Neural progenitor cell (in vitro differentiated cells): ENCODE results near the gene MYO15B. TPM values are rescaled to one million over a fixed set of nuclear protein-coding genes. Genes with fewer than 3 reads are reported as not detected.
"Not testable (repeated sequence)": the region's sequence is repeated elsewhere in the genome, so short reads cannot be mapped to it uniquely, and the experiment has no call there.

ENCODE experiments used
- DNase-seq: peaks from one replicate; pipeline ENCODE4 v3.0.0-alpha.2; 2016; ENCODE audit warnings: low spot score
- H2AFZ ChIP-seq: fragments of 200-600 bp; sonication (generic); replicated peaks from 2 replicates; pipeline ENCODE4 v1.6.1; 2016; ENCODE audit warnings: antibody characterized with exemption
- H3F3A ChIP-seq: fragments of 200-600 bp; sonication (generic); 2 replicates; pipeline ENCODE4 v1.6.1; 2016; ENCODE audit warnings: antibody characterized with exemption, low read depth
- H3K27ac ChIP-seq: fragments of 200-600 bp; sonication (generic); 2 replicates; pipeline ENCODE4 v1.5.1; 2016; ENCODE audit warnings: mild to moderate bottlenecking
- H3K27me3 ChIP-seq: fragments of 200-600 bp; sonication (generic); 2 replicates; pipeline ENCODE4 v1.6.1; 2016; ENCODE audit warnings: mild to moderate bottlenecking, moderate library complexity
- H3K36me3 ChIP-seq: fragments of 200-600 bp; sonication (generic); 2 replicates; pipeline ENCODE4 v1.5.1; 2016
- H3K4me1 ChIP-seq: fragments of 200-600 bp; sonication (generic); 2 replicates; pipeline ENCODE4 v1.6.1; 2016; ENCODE audit warnings: mixed run types
- H3K4me2 ChIP-seq: fragments of 200-600 bp; sonication (generic); 2 replicates; pipeline ENCODE4 v1.6.1; 2016
- H3K4me3 ChIP-seq: fragments of 200-600 bp; sonication (generic); 2 replicates; pipeline ENCODE4 v1.5.1; 2016
- H3K79me2 ChIP-seq: fragments of 200-600 bp; sonication (generic); 2 replicates; pipeline ENCODE4 v1.6.1; 2016; ENCODE audit warnings: low read depth
- H3K9ac ChIP-seq: fragments of 200-600 bp; sonication (generic); 2 replicates; pipeline ENCODE4 v1.6.1; 2016
- H3K9me3 ChIP-seq: fragments of 200-600 bp; sonication (generic); 2 replicates; pipeline ENCODE4 v1.5.1; 2016; ENCODE audit warnings: low read depth
- H4K20me1 ChIP-seq: fragments of 200-600 bp; sonication (generic); 2 replicates; pipeline ENCODE4 v1.6.1; 2016; ENCODE audit warnings: low read depth
- H3K27ac Mint-ChIP-seq: 3 replicates; pipeline ENCODE4 v1.8.0; 2021; ENCODE audit warnings: mixed read lengths
- H3K27me3 Mint-ChIP-seq: 2 replicates; pipeline ENCODE4 v1.8.0; 2022; ENCODE audit warnings: low read depth, mild to moderate bottlenecking, inconsistent platforms, moderate library complexity, mixed read lengths; ENCODE audit not compliant: insufficient read depth
- H3K36me3 Mint-ChIP-seq: 3 replicates; pipeline ENCODE4 v1.8.0; 2021; ENCODE audit warnings: mixed read lengths
- H3K4me1 Mint-ChIP-seq: 3 replicates; pipeline ENCODE4 v1.8.0; 2021; ENCODE audit warnings: mixed read lengths
- H3K4me3 Mint-ChIP-seq: 3 replicates; pipeline ENCODE4 v1.8.0; 2021; ENCODE audit warnings: mild to moderate bottlenecking, moderate library complexity, mixed read lengths
- H3K9me3 Mint-ChIP-seq: 3 replicates; pipeline ENCODE4 v1.8.0; 2020; ENCODE audit warnings: mixed read lengths
- EZH2 ChIP-seq: fragments of 200-600 bp; sonication (generic); IDR thresholded peaks from 2 replicates; pipeline ENCODE4 v1.6.1; 2017; ENCODE audit warnings: antibody characterized with exemption, mild to moderate bottlenecking, moderate library complexity
- EZH2phosphoT487 ChIP-seq: fragments of 200-600 bp; sonication (generic); IDR thresholded peaks from 2 replicates; pipeline ENCODE4 v1.6.1; 2017; ENCODE audit warnings: antibody characterized with exemption
- total RNA-seq: library from RNA; depleted of rRNA; stranded (reverse); fragments of >200 nt; gene quantifications from 2 replicates; pipeline ENCODE4 v1.2.3, GENCODE V29; 2015; ENCODE audit warnings: low replicate concordance
- TF ChIP-seq, protein P1 (sequence below): fragments of 200-600 bp; sonication (generic); IDR thresholded peaks from 2 replicates; pipeline ENCODE4 v1.5.1; 2017; ENCODE audit warnings: antibody characterized with exemption, mild to moderate bottlenecking

MYO15B gene
- total RNA-seq, 1 donor from 2014 or later, result 10.2 TPM

DNA sequence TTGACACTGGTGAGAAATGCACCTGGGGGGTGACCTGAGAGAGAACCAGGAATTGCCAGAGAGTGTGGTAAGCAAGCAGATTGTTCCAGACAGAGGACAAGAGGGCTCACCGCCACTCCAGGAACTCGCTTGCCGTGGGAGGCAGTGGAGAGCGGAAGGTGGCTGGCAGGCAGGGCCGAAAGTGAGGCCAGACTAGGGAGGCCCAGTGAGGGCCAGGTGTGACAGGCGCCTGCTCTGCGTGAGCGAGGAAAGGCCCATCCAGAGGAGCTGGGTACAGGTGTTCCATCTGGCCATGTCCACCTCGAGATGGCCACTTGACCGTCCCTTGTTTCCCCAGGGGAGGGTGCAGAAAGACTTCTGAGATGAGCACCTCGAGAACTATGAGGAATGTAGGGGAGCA is 11.9 kb upstream of the MYO15B start:
- TF ChIP-seq, protein P1, sequence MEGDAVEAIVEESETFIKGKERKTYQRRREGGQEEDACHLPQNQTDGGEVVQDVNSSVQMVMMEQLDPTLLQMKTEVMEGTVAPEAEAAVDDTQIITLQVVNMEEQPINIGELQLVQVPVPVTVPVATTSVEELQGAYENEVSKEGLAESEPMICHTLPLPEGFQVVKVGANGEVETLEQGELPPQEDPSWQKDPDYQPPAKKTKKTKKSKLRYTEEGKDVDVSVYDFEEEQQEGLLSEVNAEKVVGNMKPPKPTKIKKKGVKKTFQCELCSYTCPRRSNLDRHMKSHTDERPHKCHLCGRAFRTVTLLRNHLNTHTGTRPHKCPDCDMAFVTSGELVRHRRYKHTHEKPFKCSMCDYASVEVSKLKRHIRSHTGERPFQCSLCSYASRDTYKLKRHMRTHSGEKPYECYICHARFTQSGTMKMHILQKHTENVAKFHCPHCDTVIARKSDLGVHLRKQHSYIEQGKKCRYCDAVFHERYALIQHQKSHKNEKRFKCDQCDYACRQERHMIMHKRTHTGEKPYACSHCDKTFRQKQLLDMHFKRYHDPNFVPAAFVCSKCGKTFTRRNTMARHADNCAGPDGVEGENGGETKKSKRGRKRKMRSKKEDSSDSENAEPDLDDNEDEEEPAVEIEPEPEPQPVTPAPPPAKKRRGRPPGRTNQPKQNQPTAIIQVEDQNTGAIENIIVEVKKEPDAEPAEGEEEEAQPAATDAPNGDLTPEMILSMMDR, result no peak
- TF ChIP-seq EZH2 (no peak), EZH2phosphoT487 (no peak)
- DNase-seq, result no peak
- Histone ChIP-seq H3K27me3 (no peaks in the 10 kb centered on the region), H3K79me2 (no peaks in the 10 kb centered on the region), H3K4me1 (no peaks in the 10 kb centered on the region), H3K4me3 (no peak overlapping the region), H4K20me1 (no peaks in the 10 kb centered on the region), H3K4me2 (no peak overlapping the region), H3K9ac (no peak overlapping the region), H3K36me3 (no peaks in the 10 kb centered on the region), H3K9me3 (no peaks in the 10 kb centered on the region), H3K27ac (no peak overlapping the region), H3F3A (no peaks in the 10 kb centered on the region), H2AFZ (no peak overlapping the region)
- Mint-ChIP-seq H3K9me3 (no peaks in the 10 kb centered on the region), H3K27me3 (peaks cover 4% of the 10 kb centered on the region), H3K27ac (no peak overlapping the region), H3K4me1 (peaks cover 5% of the 10 kb centered on the region), H3K4me3 (no peak overlapping the region), H3K36me3 (no peaks in the 10 kb centered on the region)

DNA sequence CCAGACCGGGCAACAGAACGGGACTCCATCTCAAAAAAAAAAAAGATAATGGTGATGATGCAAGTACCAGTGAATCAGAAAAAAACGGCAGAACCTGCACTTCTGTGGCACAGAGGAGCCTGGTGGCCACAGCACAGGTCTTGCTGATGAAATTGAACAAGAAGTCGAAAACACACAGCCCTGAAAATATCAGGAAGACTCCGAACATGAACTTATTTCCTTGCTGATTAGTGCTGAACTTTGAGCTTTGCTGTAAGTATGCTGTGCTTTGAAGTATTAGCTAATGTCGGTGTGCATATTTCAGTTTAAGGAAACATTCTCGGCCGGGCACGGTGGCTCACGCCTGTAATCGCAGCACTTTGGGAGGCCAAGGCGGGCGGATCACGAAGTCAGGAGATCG is 10.9 kb upstream of the MYO15B start:
- H3K4me3 Mint-ChIP-seq, result no peak overlapping the region
- TF ChIP-seq, protein P1, result no peak
- no peak overlapping the region for H3K4me3 ChIP-seq
- H3K27ac Mint-ChIP-seq, result no peak overlapping the region
- H3F3A ChIP-seq, result no peaks in the 10 kb centered on the region
- no peaks in the 10 kb centered on the region for H4K20me1 ChIP-seq
- H3K27me3 Mint-ChIP-seq, result peaks cover 7% of the 10 kb centered on the region
- H3K9me3 Mint-ChIP-seq, result peaks cover 7% of the 10 kb centered on the region
- H3K4me1 Mint-ChIP-seq, result peaks cover 11% of the 10 kb centered on the region
- no peak overlapping the region for H2AFZ ChIP-seq
- no peaks in the 10 kb centered on the region for H3K9me3 ChIP-seq
- no peak overlapping the region for H3K27ac ChIP-seq
- DNase-seq, result no peak
- H3K4me1 ChIP-seq, result no peaks in the 10 kb centered on the region
- H3K79me2 ChIP-seq, result no peaks in the 10 kb centered on the region
- no peak overlapping the region for H3K9ac ChIP-seq
- no peaks in the 10 kb centered on the region for H3K27me3 ChIP-seq
- H3K4me2 ChIP-seq, result no peak overlapping the region
- H3K36me3 Mint-ChIP-seq, result no peaks in the 10 kb centered on the region
- no peaks in the 10 kb centered on the region for H3K36me3 ChIP-seq

DNA sequence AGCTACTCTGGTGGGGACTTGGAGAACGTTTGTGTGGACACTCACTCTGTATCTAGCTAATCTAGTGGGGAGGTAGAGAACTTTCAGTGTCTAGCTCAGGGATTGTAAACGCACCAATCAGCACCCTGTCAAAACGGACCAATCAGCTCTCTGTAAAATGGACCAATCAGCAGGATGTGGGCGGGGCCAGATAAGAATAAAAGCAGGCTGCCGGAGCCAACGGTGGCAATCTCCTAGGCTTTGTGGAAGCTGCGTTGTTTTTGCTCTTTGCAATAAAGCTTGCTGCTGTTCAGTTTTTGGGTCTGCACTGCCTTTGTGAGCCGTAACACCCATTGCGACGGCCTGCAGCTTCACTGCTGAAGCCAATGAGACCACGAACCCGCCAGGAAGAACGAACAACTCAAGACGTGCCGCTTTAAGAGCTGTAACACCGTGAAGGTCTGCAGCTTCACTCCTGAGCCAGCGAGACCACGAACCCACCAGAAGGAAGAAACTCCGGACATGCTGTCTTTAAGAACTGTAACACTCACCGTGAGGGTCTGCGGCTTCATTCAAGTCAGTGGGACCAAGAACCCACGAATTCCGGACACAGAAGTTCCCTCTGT is 6.4 kb upstream of the MYO15B start:
- not testable (repeated sequence) for DNase-seq, H4K20me1 ChIP-seq, H3K9me3 Mint-ChIP-seq

DNA sequence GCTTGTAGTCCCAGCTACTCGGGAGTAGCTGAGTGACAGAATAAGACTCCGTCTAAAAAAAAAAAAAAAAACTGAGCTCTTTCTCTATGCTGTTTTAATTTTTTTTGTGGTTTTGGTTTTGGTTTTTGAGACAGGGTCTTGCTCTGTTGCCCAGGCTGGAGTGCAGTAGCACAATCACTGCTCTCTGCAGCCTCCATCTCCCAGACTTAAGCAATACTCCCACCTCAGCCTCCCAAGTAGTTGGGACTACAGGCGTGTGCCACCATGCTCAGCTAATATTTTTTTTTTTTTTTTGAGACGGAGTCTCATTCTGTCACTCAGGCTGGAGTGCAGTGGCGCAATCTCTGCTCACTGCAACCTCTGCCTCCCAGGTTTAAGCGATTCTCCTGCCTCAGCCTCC is 4.4 kb upstream of the MYO15B start:
- H3K9me3 ChIP-seq, H3K4me1 ChIP-seq, H3K9ac ChIP-seq, H2AFZ ChIP-seq, H4K20me1 ChIP-seq, H3K4me2 ChIP-seq, H3K27ac ChIP-seq, H3K4me3 Mint-ChIP-seq, H3K36me3 ChIP-seq, DNase-seq, H3K36me3 Mint-ChIP-seq, H3K79me2 ChIP-seq, H3K4me3 ChIP-seq, H3K27ac Mint-ChIP-seq: not testable (repeated sequence)
- H3F3A ChIP-seq, result peaks cover 12% of the 10 kb centered on the region
- peaks cover 18% of the 10 kb centered on the region for H3K27me3 ChIP-seq
- Mint-ChIP-seq H3K27me3 (peaks cover 31% of the 10 kb centered on the region), H3K4me1 (peaks cover 13% of the 10 kb centered on the region), H3K9me3 (peaks cover 13% of the 10 kb centered on the region)

More for the DNA sequence above, 6.4 kb upstream of the MYO15B start:
- not testable (repeated sequence) for H3K27ac Mint-ChIP-seq, H3F3A ChIP-seq, H3K27ac ChIP-seq, H3K4me1 ChIP-seq, H3K4me3 ChIP-seq, H3K79me2 ChIP-seq, H3K9ac ChIP-seq, H3K9me3 ChIP-seq, H3K27me3 ChIP-seq, H3K36me3 Mint-ChIP-seq, H2AFZ ChIP-seq, H3K36me3 ChIP-seq, H3K4me2 ChIP-seq
- Mint-ChIP-seq H3K4me1 (peaks cover 13% of the 10 kb centered on the region), H3K27me3 (peaks cover 22% of the 10 kb centered on the region), H3K4me3 (peak overlapping the region; percentile 61)
